Sigmoid colon (tissue), 4 donors: ENCODE results near the gene MICAL2.

Experiments
- EP300 ChIP-seq, 4 donors: sonication (generic); formaldehyde crosslinking; IDR thresholded peaks; one replicate each; pipeline ENCODE4 v1.6.1; 2017; ENCODE audit warnings: antibody characterized with exemption in 4 of 4
- POLR2A ChIP-seq, 2 donors: fragments of 450-650 bp; IDR thresholded peaks; one replicate each; pipeline ENCODE4 v1.6.1; 2016; ENCODE audit warnings: antibody characterized with exemption in 2 of 2, mild to moderate bottlenecking in 2 of 2, moderate library complexity in 2 of 2
- POLR2AphosphoS5 ChIP-seq, 4 donors: sonication (generic); formaldehyde crosslinking; IDR thresholded peaks; one replicate each; pipeline ENCODE4 v1.6.1; 2017; ENCODE audit warnings: antibody characterized with exemption in 4 of 4
- TF ChIP-seq, protein P1 (sequence below), 4 experiments: fragments of 450-650 bp in 3 of 4; fragments of 200-600 bp in 1 of 4; IDR thresholded peaks; one replicate each; pipeline ENCODE4 v1.5.1; 2016 to 2019; ENCODE audit warnings: antibody characterized with exemption in 4 of 4, mild to moderate bottlenecking in 3 of 4, moderate library complexity in 2 of 4

GRCh38 chr11:12236744-12237101 lies 126.3 kb downstream of the MICAL2 start:
- TF ChIP-seq, protein P1, sequence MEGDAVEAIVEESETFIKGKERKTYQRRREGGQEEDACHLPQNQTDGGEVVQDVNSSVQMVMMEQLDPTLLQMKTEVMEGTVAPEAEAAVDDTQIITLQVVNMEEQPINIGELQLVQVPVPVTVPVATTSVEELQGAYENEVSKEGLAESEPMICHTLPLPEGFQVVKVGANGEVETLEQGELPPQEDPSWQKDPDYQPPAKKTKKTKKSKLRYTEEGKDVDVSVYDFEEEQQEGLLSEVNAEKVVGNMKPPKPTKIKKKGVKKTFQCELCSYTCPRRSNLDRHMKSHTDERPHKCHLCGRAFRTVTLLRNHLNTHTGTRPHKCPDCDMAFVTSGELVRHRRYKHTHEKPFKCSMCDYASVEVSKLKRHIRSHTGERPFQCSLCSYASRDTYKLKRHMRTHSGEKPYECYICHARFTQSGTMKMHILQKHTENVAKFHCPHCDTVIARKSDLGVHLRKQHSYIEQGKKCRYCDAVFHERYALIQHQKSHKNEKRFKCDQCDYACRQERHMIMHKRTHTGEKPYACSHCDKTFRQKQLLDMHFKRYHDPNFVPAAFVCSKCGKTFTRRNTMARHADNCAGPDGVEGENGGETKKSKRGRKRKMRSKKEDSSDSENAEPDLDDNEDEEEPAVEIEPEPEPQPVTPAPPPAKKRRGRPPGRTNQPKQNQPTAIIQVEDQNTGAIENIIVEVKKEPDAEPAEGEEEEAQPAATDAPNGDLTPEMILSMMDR (IDR thresholded peaks at IDR 0.05), result no peak
- TF ChIP-seq EP300 (IDR thresholded peaks at IDR 0.05) (no peak), POLR2AphosphoS5 (IDR thresholded peaks at IDR 0.05) (no peak), POLR2A (IDR thresholded peaks at IDR 0.05) (no peak)
